Measurements from ENCODE around the gene TMEM127. TPM values are rescaled to one million over a fixed set of nuclear protein-coding genes. Genes with fewer than 3 reads are reported as not detected.

Gene TMEM127, protein sequence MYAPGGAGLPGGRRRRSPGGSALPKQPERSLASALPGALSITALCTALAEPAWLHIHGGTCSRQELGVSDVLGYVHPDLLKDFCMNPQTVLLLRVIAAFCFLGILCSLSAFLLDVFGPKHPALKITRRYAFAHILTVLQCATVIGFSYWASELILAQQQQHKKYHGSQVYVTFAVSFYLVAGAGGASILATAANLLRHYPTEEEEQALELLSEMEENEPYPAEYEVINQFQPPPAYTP
- 26.3 and 26.6 TPM in 2 replicates for total RNA-seq

DNA sequence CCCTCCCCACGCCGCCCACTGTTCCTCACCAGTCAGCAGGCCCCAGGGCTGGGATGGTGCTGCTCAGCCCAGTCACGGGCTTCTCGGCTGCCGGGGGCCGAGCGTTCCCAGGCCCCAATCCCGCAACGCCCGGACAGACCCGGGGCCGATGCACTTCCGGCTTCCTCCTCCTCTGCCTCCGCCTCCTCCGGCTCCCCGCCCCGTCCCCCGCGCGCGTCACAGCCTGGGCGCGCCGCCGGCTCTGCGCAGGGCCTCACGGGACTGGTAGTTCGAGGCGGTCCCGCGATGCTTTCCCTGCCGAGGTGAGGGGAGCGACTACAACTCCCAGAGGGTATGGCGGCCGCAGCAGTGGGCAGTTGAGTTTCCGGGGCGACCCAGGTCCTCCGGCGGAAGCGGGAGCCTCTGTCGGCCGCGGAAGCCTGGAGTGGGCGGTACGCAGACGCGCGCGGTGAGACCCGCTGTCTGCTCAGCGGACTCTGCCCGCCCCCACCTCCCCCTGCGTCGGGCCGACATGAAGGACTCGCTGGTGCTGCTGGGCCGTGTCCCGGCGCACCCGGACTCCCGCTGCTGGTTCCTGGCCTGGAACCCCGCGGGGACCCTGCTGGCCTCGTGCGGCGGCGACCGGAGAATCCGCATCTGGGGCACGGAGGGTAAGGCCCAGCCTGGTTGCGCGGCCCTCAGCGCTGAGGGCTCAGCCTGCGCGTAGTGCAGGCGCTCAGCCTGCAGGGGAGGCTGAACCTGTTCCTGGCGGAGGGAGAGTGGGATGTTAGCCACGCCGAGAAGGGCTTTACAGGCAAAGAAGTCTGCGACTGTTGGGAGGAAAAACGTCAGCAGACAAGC is at the start of gene TMEM127, which contains the start of gene CIAO1:
TSS of gene TMEM127 (minus strand) at position 158 of the 840 bp plus-strand sequence. CDS start 616 bp downstream, outside the sequence.
TSS of gene CIAO1 (plus strand) at position 386 of the 840 bp plus-strand sequence. CDS start at position 512, 126 bp downstream.

GRCh38 chr2:96305091-96305978 is 39.5 kb upstream of the TMEM127 start, which contains the start of gene SNRNP200:
TSS of gene SNRNP200 (minus strand) at chr2:96305546. CDS start at chr2:96305437, 109 bp downstream.

DNA sequence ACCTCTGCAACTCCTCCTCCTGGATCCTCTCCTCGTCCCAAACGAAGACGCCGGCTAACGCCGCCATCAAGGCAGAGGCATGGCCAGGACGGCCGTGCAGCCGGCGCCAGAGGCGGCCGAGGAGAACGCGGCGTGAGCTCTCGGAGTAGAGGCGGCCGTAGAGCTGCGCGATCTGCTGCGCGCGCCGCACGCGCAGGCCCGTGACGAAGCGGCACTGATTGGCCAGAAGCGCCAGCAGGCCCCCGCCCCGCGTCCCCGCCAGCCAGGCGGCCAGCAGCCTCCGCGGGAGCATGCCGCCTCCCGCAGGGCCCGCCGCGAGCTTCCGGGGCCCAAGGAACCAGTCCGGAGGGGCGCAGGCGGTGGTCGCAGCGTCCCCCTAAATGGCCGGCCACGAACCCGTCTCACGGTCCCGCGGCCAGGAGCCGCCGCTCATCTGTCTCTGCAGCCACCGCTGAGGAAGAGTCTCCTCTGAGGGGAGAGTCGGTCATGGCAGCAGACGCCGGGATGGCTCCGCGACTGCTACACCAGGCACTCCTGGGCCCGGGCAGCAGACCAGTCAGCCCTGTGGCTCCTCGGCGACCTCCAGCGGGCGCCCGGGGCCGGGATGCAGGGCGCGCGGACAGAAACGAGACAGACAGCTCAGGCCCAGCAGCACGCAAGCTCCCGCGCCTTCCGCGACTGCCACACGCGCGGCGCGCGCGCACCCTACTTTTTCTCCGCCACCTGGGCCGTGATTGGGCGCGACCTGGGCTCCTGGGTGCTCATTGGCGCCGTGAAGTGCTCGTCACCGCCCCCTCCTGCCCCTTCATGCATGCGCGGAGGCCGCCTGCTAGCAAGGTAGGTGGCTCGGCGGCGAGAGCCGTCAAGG is 57.4 kb downstream of the TMEM127 start, which contains the start of gene STARD7:
TSS of gene STARD7 (minus strand) at position 685 of the 868 bp plus-strand sequence. CDS start at position 292, 393 bp downstream.

Other genes with a start within 250 kb of the TMEM127 start
- 6.5 and 7.4 TPM in 2 replicates for gene GPAT2, start 231.1 kb downstream of the TMEM127 start, total RNA-seq
- gene ADRA2B, start 149.4 kb downstream of the TMEM127 start, total RNA-seq: not detected in 2 replicates
- not detected in 2 replicates for gene ASTL, start 127.5 kb downstream of the TMEM127 start, total RNA-seq
- 0.27 and 0.93 TPM in 2 replicates for gene DUSP2, start 120.6 kb downstream of the TMEM127 start, total RNA-seq
- gene STARD7, start 57.2 kb downstream of the TMEM127 start, total RNA-seq: 245 and 249 TPM in 2 replicates
- 88.0 and 97.3 TPM in 2 replicates for gene CIAO1, start 228 bp upstream of the TMEM127 start, total RNA-seq
- gene SNRNP200, start 39.5 kb upstream of the TMEM127 start, total RNA-seq: 63.3 and 81.8 TPM in 2 replicates
- 1.6 and 3.7 TPM in 2 replicates for gene ITPRIPL1, start 59.3 kb upstream of the TMEM127 start, total RNA-seq
- 25.7 and 41.4 TPM in 2 replicates for gene NCAPH, start 69.8 kb upstream of the TMEM127 start, total RNA-seq
- not detected in 2 replicates for gene NEURL3, start 239.4 kb upstream of the TMEM127 start, total RNA-seq

Data from thoracic aorta endothelial cell (primary cell).